GM12878 (cell line): ENCODE results near the gene CEP97. TPM values are rescaled to one million over a fixed set of nuclear protein-coding genes. Genes with fewer than 3 reads are reported as not detected.

Experiments
- ATAC-seq: fragments of 200-7000 bp; cut with Tn5 transposase; 3 replicates; pipeline ENCODE4 v1.9.1; 2020; ENCODE audit warnings: mild to moderate bottlenecking, moderate library complexity
- BruUV-seq: library from RNA; stranded (reverse); fragments of 400-500 nt; replicated peaks from 2 replicates; lab custom pipeline; 2021; lab: Mats Ljungman, UMichigan
- CTCF ChIA-PET: fragments of 300-600 bp; sonication (Branson Sonifier 250); formaldehyde crosslinking; extraction: SDS; loops from one replicate; lab custom pipeline; 2021; ENCODE audit warnings: inconsistent platforms; lab: Yijun Ruan, JAX
- POLR2A ChIA-PET: fragments of 350-600 bp; formaldehyde crosslinking; extraction: SDS; loops from one replicate; lab custom pipeline; 2021; ENCODE audit warnings: inconsistent platforms; lab: Charles Lee
- RAD21 ChIA-PET: fragments of 300-600 bp; sonication (Branson Sonifier 250); formaldehyde crosslinking; loops from one replicate; lab custom pipeline; 2023; ENCODE audit warnings: antibody characterized with exemption; ENCODE audit not compliant: unreplicated experiment; lab: Charles Lee
- SMC1A ChIA-PET: fragments of 300-600 bp; sonication (Branson Sonifier 250); formaldehyde crosslinking; loops from one replicate; lab custom pipeline; 2023; ENCODE audit not compliant: unreplicated experiment, uncharacterized antibody; lab: Charles Lee
- DNase-seq: peaks from one replicate; pipeline ENCODE4 v3.0.0-alpha.2; 2011; ENCODE audit warnings: low read depth, low spot score
- FAIRE-seq: peaks from 3 replicates; lab custom pipeline; 2011; peaks lifted over from hg19 to GRCh38; lab: Jason Lieb, UNC
- H2AFZ ChIP-seq: 2 replicates; pipeline ENCODE4 v1.6.0; 2011; ENCODE audit warnings: low read depth, low read length, control low read depth; ENCODE audit not compliant: control insufficient read depth
- H3K27ac ChIP-seq: 2 replicates; pipeline ENCODE4 v1.5.1; 2011; ENCODE audit warnings: control low read depth; ENCODE audit not compliant: control insufficient read depth, insufficient read depth
- H3K27me3 ChIP-seq, 2 experiments: replicated peaks in 1 of 2; 2 replicates each; pipeline versions ENCODE4 v1.6.0 to v1.6.1; 2011; ENCODE audit warnings: low read length in 1 of 2; ENCODE audit not compliant: control insufficient read depth in 2 of 2, insufficient read depth in 2 of 2
- H3K36me3 ChIP-seq, 2 experiments: 2 replicates each; pipeline ENCODE4 v1.5.1; 2011; ENCODE audit warnings: low read length in 1 of 2; ENCODE audit not compliant: control insufficient read depth in 2 of 2, insufficient read depth in 2 of 2
- H3K4me1 ChIP-seq: 2 replicates; pipeline ENCODE4 v1.6.1; 2011; ENCODE audit warnings: mild to moderate bottlenecking, low read length, moderate library complexity, mixed read lengths; ENCODE audit not compliant: control insufficient read depth, insufficient read depth
- H3K4me2 ChIP-seq: 2 replicates; pipeline ENCODE4 v1.6.0; 2011; ENCODE audit warnings: control low read depth; ENCODE audit not compliant: control insufficient read depth, insufficient read depth
- H3K4me3 ChIP-seq: fragments of 200-600 bp; sonication (generic); 2 replicates; pipeline ENCODE4 v1.5.1; 2016
- H3K79me2 ChIP-seq: 2 replicates; pipeline ENCODE4 v1.6.0; 2011; ENCODE audit warnings: low read length; ENCODE audit not compliant: control insufficient read depth, insufficient read depth
- H3K9ac ChIP-seq: 2 replicates; pipeline ENCODE4 v1.8.0; 2011; ENCODE audit warnings: low read length, control low read depth, mixed read lengths; ENCODE audit not compliant: control insufficient read depth, insufficient read depth
- H3K9me3 ChIP-seq: replicated peaks from 3 replicates; pipeline ENCODE4 v1.5.1; 2011; ENCODE audit warnings: mild to moderate bottlenecking, low read length; ENCODE audit not compliant: control insufficient read depth, insufficient read depth
- H4K20me1 ChIP-seq: 2 replicates; pipeline ENCODE4 v1.6.0; 2011; ENCODE audit not compliant: control insufficient read depth, insufficient read depth
- ASH2L ChIP-seq: fragments of 300-600, 200-600 bp; sonication (generic); IDR thresholded peaks from 2 replicates; pipeline ENCODE4 v1.6.1; 2017; ENCODE audit warnings: low read depth, mild to moderate bottlenecking, borderline replicate concordance
- ATF7 ChIP-seq: fragments of 450-650 bp; IDR thresholded peaks from 2 replicates; pipeline ENCODE4 v1.6.1; 2016; ENCODE audit warnings: low read depth, mild to moderate bottlenecking
- BCL3 ChIP-seq: IDR thresholded peaks from 2 replicates; pipeline ENCODE4 v1.6.1; 2011; ENCODE audit warnings: borderline replicate concordance, low read depth, mild to moderate bottlenecking, moderate library complexity, low read length; ENCODE audit not compliant: insufficient read depth, poor library complexity, severe bottlenecking
- BCLAF1 ChIP-seq: fragments of 450-650 bp; IDR thresholded peaks from 2 replicates; pipeline ENCODE4 v1.6.1; 2017; ENCODE audit warnings: antibody characterized with exemption, mild to moderate bottlenecking, moderate library complexity
- CBFB ChIP-seq: IDR thresholded peaks from 2 replicates; pipeline ENCODE4 v1.6.1; 2016; ENCODE audit warnings: antibody characterized with exemption, low read depth
- EED ChIP-seq: sonication (generic); IDR thresholded peaks from 2 replicates; pipeline ENCODE4 v1.6.1; 2016; ENCODE audit warnings: antibody characterized with exemption, low read depth
- IRF4 ChIP-seq: IDR thresholded peaks from 2 replicates; pipeline ENCODE4 v1.6.1; 2011; ENCODE audit warnings: low read depth, low read length
- KLF5 ChIP-seq: fragments of 450-650 bp; IDR thresholded peaks from 2 replicates; pipeline ENCODE4 v1.6.1; 2014; ENCODE audit warnings: mild to moderate bottlenecking; ENCODE audit not compliant: partially characterized antibody
- MAX ChIP-seq: IDR thresholded peaks from 2 replicates; pipeline ENCODE4 v1.6.1; 2012; ENCODE audit warnings: low read depth, low read length, improper control_type of control experiment
- MTA2 ChIP-seq: fragments of 450-650 bp; IDR thresholded peaks from 2 replicates; pipeline ENCODE4 v1.6.1; 2016; ENCODE audit warnings: low read depth, mild to moderate bottlenecking, moderate library complexity
- SMC3 ChIP-seq: IDR thresholded peaks from 2 replicates; pipeline ENCODE4 v1.6.1; 2011; ENCODE audit warnings: low read length, improper control_type of control experiment, borderline replicate concordance
- SP1 ChIP-seq: IDR thresholded peaks from one replicate; pipeline ENCODE4 v1.6.1; 2011; ENCODE audit warnings: low read depth, low read length
- SPI1 ChIP-seq: IDR thresholded peaks from 2 replicates; pipeline ENCODE4 v1.6.1; 2011; ENCODE audit warnings: low read depth, mild to moderate bottlenecking, low read length, moderate library complexity, borderline replicate concordance; ENCODE audit not compliant: insufficient read depth
- SUZ12 ChIP-seq: fragments of 200-600 bp; sonication (generic); IDR thresholded peaks from one replicate; pipeline ENCODE4 v1.6.1; 2018; ENCODE audit warnings: antibody characterized with exemption, mild to moderate bottlenecking; ENCODE audit not compliant: unreplicated experiment
- USF2 ChIP-seq: IDR thresholded peaks from 2 replicates; pipeline ENCODE4 v1.6.1; 2011; ENCODE audit warnings: low read depth, low read length, improper control_type of control experiment, borderline replicate concordance
- ZNF24 ChIP-seq: fragments of 450-650 bp; IDR thresholded peaks from 2 replicates; pipeline ENCODE4 v1.6.1; 2017; ENCODE audit warnings: antibody characterized with exemption, mild to moderate bottlenecking
- ZNF274 ChIP-seq: IDR thresholded peaks from one replicate; pipeline ENCODE4 v1.8.0; 2011; ENCODE audit not compliant: insufficient read length, insufficient read depth
- ZNF384 ChIP-seq: IDR thresholded peaks from 2 replicates; pipeline ENCODE4 v1.6.1; 2012; ENCODE audit warnings: low read depth, mild to moderate bottlenecking, low read length, improper control_type of control experiment, borderline replicate concordance
- WGBS: methylation state at CpG from one replicate; pipeline ENCODE4 v1.1.6; 2016; ENCODE audit warnings: low lambda C conversion rate; ENCODE audit not compliant: insufficient replicate concordance, insufficient coverage; ENCODE audit errors: missing lambda C conversion rate; 5-methylcytosine and 5-hydroxymethylcytosine counted together
- in situ Hi-C: fragments of 300-500 bp; cut with MboI; formaldehyde crosslinking; loops from 9 replicates; pipeline ENCODE4 v1.14.3; 2018; ENCODE audit warnings: mixed read lengths
- intact Hi-C: fragments of 100-400 bp; cut with micrococcal nuclease; formaldehyde crosslinking; loops from one replicate; pipeline ENCODE4 v1.14.2; 2022; ENCODE audit not compliant: unreplicated experiment
- polyA plus RNA-seq, 11 experiments: library from polyadenylated mRNA; depleted of rRNA in 4 of 11; unstranded in 6 of 11; stranded (reverse) in 5 of 11; fragments of >200 nt; fragmentation: Nextera tagmentation in 4 of 11; fragmentation: Illumina TruSeq in 1 of 11; extraction: Ambion mirVana in 4 of 11; extraction: Trizol in 1 of 11; gene quantifications; 1 replicate in 1 of 11; 2 replicates in 10 of 11; pipeline versions ENCODE4 v1.2.1 to v1.2.3, GENCODE V29; 2011 to 2016; ENCODE audit warnings: inconsistent platforms in 2 of 11, missing spikeins in 2 of 11, low read depth in 1 of 11
- total RNA-seq, 4 experiments: library from RNA; depleted of rRNA in 3 of 4; stranded (reverse); fragments of >200 nt in 3 of 4; fragmentation: Illumina TruSeq in 1 of 4; extraction: Trizol in 1 of 4; gene quantifications; 2 replicates each; pipeline versions ENCODE4 v1.2.1 to v1.2.3, GENCODE V29; 2013 to 2021

The CEP97 gene
- total and polyA plus RNA-seq, 10 of the 15 experiments (the other 5 are each of a cell fraction or from before 2014, with no cell fraction given), result 1.9 to 13.7 (median 5.8) TPM

- CTCF ChIA-PET, result interaction anchor here (1.1 to 2.4 kb wide), 5 partner anchors 7 to 90 kb away, joined by 3 to 12 read pairs (median 4); no protein-coding TSS in a partner anchor
These were observed 4.7 kb upstream of the CEP97 start for GRCh38 chr3:101719604-101720185.

More at GRCh38 chr3:101719604-101720185, 4.7 kb upstream of the CEP97 start:
- Histone ChIP-seq H3K4me1 (peaks cover 15% of the 10 kb centered on the region), H3K4me3 (no peak overlapping the region), H2AFZ (no peak overlapping the region), H3K79me2 (no peaks in the 10 kb centered on the region), H3K4me2 (no peak overlapping the region), H3K9ac (no peak overlapping the region), H3K9me3 (no peaks in the 10 kb centered on the region), H4K20me1 (no peaks in the 10 kb centered on the region), H3K27me3 (no peaks in the 10 kb centered on the region), H3K27ac (no peak overlapping the region), H3K36me3 (no peaks in the 10 kb centered on the region)
- ChIA-PET SMC1A (interaction anchor here (0.6 to 2.3 kb wide), 4 partner anchors 10 to 510 kb away, joined by 3 to 11 read pairs (median 4); no protein-coding TSS in a partner anchor), RAD21 (interaction anchor here (1.2 kb wide), 1 partner anchor 95 kb away, joined by 3 read pairs; no protein-coding TSS in a partner anchor), POLR2A (no interaction called here)
- TF ChIP-seq KLF5, result no peak
- no peak for TF ChIP-seq MTA2
- no peak for TF ChIP-seq ATF7
- TF ChIP-seq ZNF24, result no peak
- no peak for TF ChIP-seq CBFB
- TF ChIP-seq SPI1, result no peak
- no peak for TF ChIP-seq IRF4
- no peak for TF ChIP-seq MAX
- TF ChIP-seq ZNF274, result no peak
- no peak for TF ChIP-seq BCLAF1
- TF ChIP-seq SMC3, result no peak
- TF ChIP-seq EED, result no peak
- no peak for TF ChIP-seq SUZ12
- TF ChIP-seq BCL3, result no peak
- TF ChIP-seq ZNF384, result no peak
- no peak for TF ChIP-seq ASH2L
- no peak for TF ChIP-seq SP1
- no peak for TF ChIP-seq USF2
- in situ Hi-C loops (no loop called here), intact Hi-C loops (loop anchor here (10.0 kb wide), 1 partner anchor 225 kb away; no protein-coding TSS in a partner anchor)
- FAIRE-seq (no peak), DNase-seq (no peak), ATAC-seq (no peak)
- 100% methylated on average over 3 of the region's 3 CpGs for WGBS
- no TSS peak for BruUV-seq
